CD4-positive, alpha-beta T cell treated with Interleukin-15 for 4 hours (primary cell): ENCODE data around the gene IGSF21.

ENCODE experiments used
- DNase-seq: peaks from one replicate; pipeline ENCODE4 v3.0.0-alpha.2; 2020; ENCODE audit warnings: low spot score

IGSF21 gene

GRCh38 chr1:18119771-18120377 is 12.3 kb downstream of the IGSF21 start:
- DNase-seq: no peak

- DNase-seq: no peak
Observed at GRCh38 chr1:18120638-18121037, 13.0 kb downstream of the IGSF21 start.

GRCh38 chr1:18121072-18121820 is 13.6 kb downstream of the IGSF21 start:
- DNase-seq: no peak

- no peak for DNase-seq
Observed at GRCh38 chr1:18123467-18123992, 15.9 kb downstream of the IGSF21 start.

- DNase-seq: no peak
Observed at GRCh38 chr1:18124977-18125376, 17.4 kb downstream of the IGSF21 start.

GRCh38 chr1:18126616-18127015 is 19.0 kb downstream of the IGSF21 start:
- no peak for DNase-seq

- no peak for DNase-seq
Observed at GRCh38 chr1:18128298-18128697, 20.7 kb downstream of the IGSF21 start.

GRCh38 chr1:18130356-18130755 is 22.8 kb downstream of the IGSF21 start:
- no peak for DNase-seq

- DNase-seq: no peak
Observed at GRCh38 chr1:18132022-18132710, 24.6 kb downstream of the IGSF21 start.

GRCh38 chr1:18132711-18133541 is 25.3 kb downstream of the IGSF21 start:
- no peak for DNase-seq

GRCh38 chr1:18134324-18135046 is 26.9 kb downstream of the IGSF21 start:
- no peak for DNase-seq

- no peak for DNase-seq
Observed at GRCh38 chr1:18137759-18138345, 30.3 kb downstream of the IGSF21 start.

- DNase-seq: no peak
Observed at GRCh38 chr1:18139198-18139981, 31.8 kb downstream of the IGSF21 start.

GRCh38 chr1:18140411-18140810 is 32.8 kb downstream of the IGSF21 start:
- DNase-seq: no peak

- no peak for DNase-seq
Observed at GRCh38 chr1:18141661-18142060, 34.1 kb downstream of the IGSF21 start.

- DNase-seq: no peak
Observed at GRCh38 chr1:18142471-18142870, 34.9 kb downstream of the IGSF21 start.

GRCh38 chr1:18142969-18143368 is 35.4 kb downstream of the IGSF21 start:
- DNase-seq: no peak

- DNase-seq: no peak
Observed at GRCh38 chr1:18144062-18144461, 36.5 kb downstream of the IGSF21 start.

GRCh38 chr1:18144916-18145647 is 37.5 kb downstream of the IGSF21 start:
- no peak for DNase-seq
